BLaER1 (cell line): ENCODE measurements around the gene BACH2.
A peak's percentile ranks its signal among the peaks of the same experiment; 100 is the strongest.
"Not testable (repeated sequence)": the region's sequence is repeated elsewhere in the genome, so short reads cannot be mapped to it uniquely, and the experiment has no call there.

Source experiments
- H3K27ac ChIP-seq: shearing (Covaris generic); formaldehyde crosslinking; 2 replicates; pipeline ENCODE4 v1.8.1; 2022
- H3K27me3 ChIP-seq: shearing (Covaris generic); formaldehyde crosslinking; 2 replicates; pipeline ENCODE4 v1.8.1; 2022
- H3K36me3 ChIP-seq: shearing (Covaris generic); formaldehyde crosslinking; 2 replicates; pipeline ENCODE4 v1.8.1; 2022
- H3K4me1 ChIP-seq: shearing (Covaris generic); formaldehyde crosslinking; 2 replicates; pipeline ENCODE4 v1.8.1; 2022
- H3K4me2 ChIP-seq: shearing (Covaris generic); formaldehyde crosslinking; 2 replicates; pipeline ENCODE4 v1.8.1; 2022
- H3K4me3 ChIP-seq: shearing (Covaris generic); formaldehyde crosslinking; 2 replicates; pipeline ENCODE4 v1.8.1; 2022
- H3K9ac ChIP-seq: shearing (Covaris generic); formaldehyde crosslinking; 2 replicates; pipeline ENCODE4 v1.8.1; 2022
- H3K9me3 ChIP-seq: shearing (Covaris generic); formaldehyde crosslinking; 2 replicates; pipeline ENCODE4 v1.8.1; 2022
- H4K20me1 ChIP-seq: shearing (Covaris generic); formaldehyde crosslinking; 2 replicates; pipeline ENCODE4 v1.8.1; 2022
- Cebpa-rat ChIP-seq: shearing (Covaris generic); IDR thresholded peaks from 2 replicates; pipeline ENCODE4 v1.8.1; 2022

BACH2 gene

DNA sequence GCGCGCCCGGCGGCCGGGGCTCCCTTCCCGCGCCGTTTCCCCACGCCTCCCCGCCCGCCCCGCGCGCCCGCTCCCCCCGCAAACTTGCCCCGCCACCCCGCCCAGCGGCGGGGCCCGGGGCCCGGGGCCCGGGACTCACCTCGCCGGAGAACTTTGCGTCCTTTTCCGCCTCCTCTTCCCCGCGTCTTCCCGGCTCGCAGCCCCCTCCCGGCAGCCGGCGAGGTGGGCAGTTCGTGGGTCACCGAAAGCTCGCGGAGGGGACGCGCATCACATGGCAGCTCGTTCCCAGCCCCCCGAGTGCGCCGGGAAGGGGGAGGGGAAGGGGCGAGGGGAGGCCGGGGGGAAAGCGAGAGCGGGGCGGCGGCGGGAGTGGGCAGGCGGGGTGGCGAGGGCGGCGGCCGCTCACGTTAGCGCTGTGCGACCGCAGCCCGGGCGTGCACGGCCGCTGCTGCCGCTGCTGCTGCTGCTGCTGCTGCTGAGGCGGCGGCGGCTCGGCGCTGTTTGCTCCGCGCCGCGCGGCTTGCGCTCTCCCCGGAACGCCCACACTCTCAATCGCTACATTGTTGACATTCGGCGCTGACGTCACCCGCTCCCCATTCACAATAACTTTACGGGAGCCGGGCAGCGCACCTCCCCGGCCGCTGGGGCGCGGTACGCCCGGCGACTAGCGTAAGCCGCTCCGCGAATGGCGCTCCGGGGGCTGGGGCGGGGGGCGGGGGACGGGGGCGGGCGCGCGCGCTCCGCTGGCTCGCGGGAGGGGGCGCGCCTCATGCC lies at the start of gene BACH2:
TSS of gene BACH2 (minus strand) at position 503 of the 774 bp plus-strand sequence. CDS start 287,999 bp downstream, outside the sequence.
- Histone ChIP-seq H3K27ac (peak within 1 kb of the TSS; percentile 88), H3K27me3 (no peaks in the 10 kb centered on the region)

GRCh38 chr6:90343576-90343975 lies 46.9 kb upstream of the BACH2 start:
- Histone ChIP-seq H3K9me3 (no peaks in the 10 kb centered on the region), H3K9ac (no peak overlapping the region), H4K20me1 (no peaks in the 10 kb centered on the region), H3K4me1 (no peaks in the 10 kb centered on the region), H3K36me3 (no peaks in the 10 kb centered on the region), H3K27ac (no peak overlapping the region), H3K27me3 (no peaks in the 10 kb centered on the region), H3K4me2 (no peak overlapping the region), H3K4me3 (no peak overlapping the region)
- TF ChIP-seq Cebpa-rat, result no peak

More for the DNA sequence above, at the start of gene BACH2:
- Histone ChIP-seq H4K20me1 (peaks cover 15% of the 10 kb centered on the region; the same call in 1 of the 2 replicates), H3K9ac (peak within 1 kb of the TSS; percentile 86), H3K4me2 (peak within 1 kb of the TSS; percentile 79), H3K9me3 (no peaks in the 10 kb centered on the region), H3K4me3 (peak within 1 kb of the TSS; percentile 82), H3K4me1 (peaks cover 40% of the 10 kb centered on the region), H3K36me3 (no peaks in the 10 kb centered on the region)
- no peak for TF ChIP-seq Cebpa-rat

DNA sequence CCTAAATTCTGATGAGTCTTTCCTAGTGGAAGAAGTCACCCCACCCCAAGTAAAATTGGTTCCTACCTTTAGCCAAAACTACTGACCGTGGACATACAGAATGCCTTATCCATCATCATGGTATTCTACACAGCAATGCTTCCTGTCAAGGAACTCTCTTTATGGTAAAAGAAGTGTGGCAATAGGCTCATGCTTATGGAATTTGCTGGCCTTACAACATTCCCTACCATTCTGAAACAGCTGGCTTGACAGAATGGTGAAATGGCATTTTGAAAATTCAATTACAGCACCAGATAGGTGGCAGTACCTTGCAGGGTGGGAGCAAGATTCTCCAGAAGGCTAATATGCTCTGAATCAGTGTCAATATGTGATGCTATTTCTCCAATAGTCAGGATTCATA lies 41.8 kb upstream of the BACH2 start:
- Histone ChIP-seq H3K4me2 (no peak overlapping the region), H3K9ac (no peak overlapping the region), H4K20me1 (no peaks in the 10 kb centered on the region), H3K4me1 (no peaks in the 10 kb centered on the region), H3K4me3 (no peak overlapping the region), H3K27ac (no peak overlapping the region), H3K36me3 (no peaks in the 10 kb centered on the region), H3K9me3 (peaks cover 8% of the 10 kb centered on the region), H3K27me3 (no peaks in the 10 kb centered on the region)
- TF ChIP-seq Cebpa-rat, result no peak

DNA sequence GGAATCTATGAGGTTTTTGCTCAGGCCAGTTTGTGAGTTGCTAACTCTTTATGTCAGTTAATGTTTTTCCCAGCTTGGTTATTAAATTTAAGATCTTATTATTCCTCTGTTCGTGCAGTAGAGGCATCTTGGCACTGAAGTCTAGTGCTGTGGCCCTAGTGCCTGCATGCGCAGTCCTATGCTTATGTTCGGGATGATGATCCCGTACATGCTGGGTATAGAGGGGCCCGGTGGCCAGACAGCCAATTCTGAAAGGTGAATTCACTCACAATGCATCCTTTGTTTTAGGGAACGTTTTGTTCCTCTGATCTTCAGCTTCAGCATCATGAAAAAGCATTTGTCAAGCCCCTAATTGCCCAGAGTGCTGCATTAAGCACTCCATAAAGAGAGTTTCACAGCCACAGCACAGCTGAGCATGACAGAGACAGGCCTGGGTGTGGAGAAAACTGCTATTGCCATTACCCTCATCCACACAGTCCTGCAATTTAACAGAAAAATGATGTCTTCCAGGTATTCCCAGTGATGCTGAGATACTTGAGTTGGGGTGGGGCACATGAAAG lies 39.8 kb upstream of the BACH2 start:
- Histone ChIP-seq H3K4me1 (no peaks in the 10 kb centered on the region), H4K20me1 (no peaks in the 10 kb centered on the region), H3K27ac (no peak overlapping the region), H3K4me3 (no peak overlapping the region), H3K9ac (no peak overlapping the region), H3K4me2 (no peak overlapping the region), H3K36me3 (no peaks in the 10 kb centered on the region), H3K27me3 (no peaks in the 10 kb centered on the region), H3K9me3 (peaks cover 9% of the 10 kb centered on the region)
- no peak for TF ChIP-seq Cebpa-rat

- Histone ChIP-seq H3K36me3 (no peaks in the 10 kb centered on the region), H3K9me3 (peaks cover 9% of the 10 kb centered on the region), H3K9ac (no peak overlapping the region), H4K20me1 (no peaks in the 10 kb centered on the region), H3K4me3 (no peak overlapping the region), H3K27ac (no peak overlapping the region), H3K4me1 (0 out of 2 replicates have a peak, but pooled peaks cover 4% of the 10 kb centered on the region), H3K27me3 (no peaks in the 10 kb centered on the region), H3K4me2 (no peak overlapping the region)
- TF ChIP-seq Cebpa-rat, result no peak
These were observed 37.3 kb upstream of the BACH2 start for GRCh38 chr6:90333928-90334327.

DNA sequence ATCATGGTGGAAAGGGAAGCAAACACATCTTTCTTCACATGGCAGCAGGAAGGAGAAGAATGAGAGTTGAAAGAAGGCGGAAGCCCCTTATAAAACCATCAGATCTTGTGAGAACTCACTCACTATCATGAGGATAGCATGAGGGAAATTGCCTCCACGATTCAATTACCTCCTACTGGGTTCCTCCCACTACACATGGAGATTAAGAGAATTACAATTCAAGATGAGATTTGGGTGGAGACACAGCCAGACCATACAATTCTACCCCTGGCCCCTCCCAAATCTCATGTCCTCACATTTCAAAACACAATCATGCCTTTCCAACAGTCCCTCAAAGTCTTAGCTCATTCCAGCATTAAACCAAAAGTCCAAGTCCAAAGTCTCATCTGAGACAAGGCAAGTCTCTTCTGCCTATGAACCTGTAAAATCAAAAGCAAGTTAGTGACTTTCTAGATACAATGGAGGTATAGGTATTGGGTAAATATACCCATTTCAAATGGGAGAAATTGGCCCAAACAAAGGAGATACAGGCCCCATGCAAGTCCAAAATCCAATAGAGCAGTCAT lies 36.4 kb upstream of the BACH2 start:
- not testable (repeated sequence) for H3K27me3 ChIP-seq, H3K9ac ChIP-seq, H4K20me1 ChIP-seq, H3K36me3 ChIP-seq, H3K9me3 ChIP-seq, H3K4me2 ChIP-seq, H3K4me3 ChIP-seq, H3K27ac ChIP-seq, H3K4me1 ChIP-seq

DNA sequence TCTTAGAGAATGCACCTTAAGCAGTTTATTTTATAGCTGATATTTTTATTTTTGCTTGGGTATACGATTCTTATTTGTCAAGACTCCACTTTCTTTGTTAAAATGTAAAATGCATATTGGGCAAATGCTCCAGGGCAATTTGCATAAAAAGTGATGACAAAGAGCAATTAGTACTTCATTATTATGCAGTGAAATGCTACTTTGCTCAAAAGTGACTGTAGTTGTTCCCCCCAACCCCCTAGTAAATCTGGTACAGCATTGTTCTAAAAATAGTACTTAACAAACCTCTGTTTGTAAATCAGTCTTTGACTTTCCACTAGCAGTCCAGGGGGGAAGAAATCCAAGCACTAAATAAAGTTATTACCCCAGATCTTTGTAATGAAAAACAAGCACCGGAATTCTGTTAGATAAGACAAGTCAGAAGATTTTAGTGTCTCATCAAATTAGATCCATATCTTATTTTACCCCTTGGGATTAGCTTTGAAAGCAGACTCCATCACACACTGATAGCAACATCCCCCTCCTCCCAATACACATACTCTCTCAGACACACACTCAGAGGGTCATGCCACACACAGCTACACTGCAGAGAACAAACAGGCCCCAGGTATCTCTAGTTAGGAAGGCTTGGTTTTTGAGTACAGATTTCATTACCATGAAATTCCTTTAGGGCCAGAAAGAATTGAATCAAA lies 32.9 kb upstream of the BACH2 start:
- 0 out of 2 replicates have a peak, but pooled peaks cover 4% of the 10 kb centered on the region for H3K4me1 ChIP-seq

DNA sequence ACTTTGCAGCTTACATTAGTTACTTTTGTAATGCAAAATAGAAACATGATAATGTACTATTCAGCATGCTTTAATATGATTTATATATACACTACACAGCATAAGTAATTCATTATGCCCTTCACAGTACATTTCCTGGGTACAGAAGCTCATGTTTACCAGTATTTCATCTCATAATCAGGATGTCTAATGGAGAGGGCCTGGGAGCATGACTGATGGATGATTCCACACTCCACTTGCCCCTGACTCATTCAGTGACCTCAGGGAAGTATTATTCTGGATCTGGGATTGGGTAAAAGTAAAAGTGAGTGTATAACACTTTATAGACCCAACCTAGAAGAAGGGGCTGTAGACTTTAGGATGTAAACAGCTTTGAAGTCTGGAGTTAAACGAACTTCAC lies 31.4 kb upstream of the BACH2 start:
- Histone ChIP-seq H3K9ac (no peak overlapping the region), H3K4me1 (0 out of 2 replicates have a peak, but pooled peaks cover 4% of the 10 kb centered on the region), H3K27ac (no peak overlapping the region), H4K20me1 (no peaks in the 10 kb centered on the region), H3K4me2 (no peak overlapping the region), H3K27me3 (no peaks in the 10 kb centered on the region), H3K9me3 (no peaks in the 10 kb centered on the region), H3K36me3 (no peaks in the 10 kb centered on the region), H3K4me3 (no peak overlapping the region)
- TF ChIP-seq Cebpa-rat, result no peak

More for the DNA sequence above, 32.9 kb upstream of the BACH2 start:
- Histone ChIP-seq H3K4me3 (no peak overlapping the region), H3K27ac (no peak overlapping the region), H3K9ac (no peak overlapping the region), H3K36me3 (no peaks in the 10 kb centered on the region), H4K20me1 (no peaks in the 10 kb centered on the region), H3K9me3 (peaks cover 9% of the 10 kb centered on the region), H3K27me3 (no peaks in the 10 kb centered on the region), H3K4me2 (no peak overlapping the region)
- no peak for TF ChIP-seq Cebpa-rat

DNA sequence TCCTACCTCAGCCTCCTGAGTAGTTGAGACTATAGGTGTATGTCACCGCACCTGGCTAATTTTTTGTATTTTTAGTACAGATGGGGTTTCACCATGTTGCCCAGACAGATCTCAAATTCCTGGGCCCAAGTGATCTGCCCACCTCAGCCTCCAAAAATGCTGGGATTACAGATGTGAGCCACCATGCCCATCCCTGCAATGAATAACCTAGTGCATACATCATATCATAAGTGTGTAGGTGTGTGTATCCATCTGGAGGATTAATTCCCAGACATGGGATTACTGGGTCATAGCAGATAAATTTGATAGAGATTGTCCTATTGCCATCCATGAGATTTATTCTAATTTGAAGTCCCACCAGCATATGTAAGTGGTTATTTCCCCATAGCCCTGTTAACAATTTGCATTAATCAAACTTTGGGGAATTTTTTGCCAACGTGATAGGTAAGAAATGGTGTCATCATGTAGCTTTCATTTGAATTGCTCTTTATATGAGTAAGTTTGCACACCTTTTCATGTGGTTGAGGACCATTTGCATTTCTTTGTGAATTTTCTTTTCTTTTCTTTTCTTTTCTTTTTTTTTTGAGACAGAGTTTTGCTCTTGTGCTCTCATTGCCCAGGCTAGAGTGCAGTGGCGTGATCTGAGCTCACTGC lies 29.9 kb upstream of the BACH2 start:
- H3K36me3 ChIP-seq, result no peaks in the 10 kb centered on the region
- H3K4me2 ChIP-seq, result no peak overlapping the region
- H3K27me3 ChIP-seq, result no peaks in the 10 kb centered on the region
- 0 out of 2 replicates have a peak, but pooled peaks cover 4% of the 10 kb centered on the region for H3K4me1 ChIP-seq
- H4K20me1 ChIP-seq, result no peaks in the 10 kb centered on the region
- no peak overlapping the region for H3K9ac ChIP-seq
- H3K9me3 ChIP-seq, result no peaks in the 10 kb centered on the region
- no peak for TF ChIP-seq Cebpa-rat
- H3K4me3 ChIP-seq, result no peak overlapping the region
- H3K27ac ChIP-seq, result no peak overlapping the region
